ENCODE measurements around the gene TMEM134.
"Not testable (repeated sequence)": the region's sequence is repeated elsewhere in the genome, so short reads cannot be mapped to it uniquely, and the experiment has no call there.

The TMEM134 gene

DNA sequence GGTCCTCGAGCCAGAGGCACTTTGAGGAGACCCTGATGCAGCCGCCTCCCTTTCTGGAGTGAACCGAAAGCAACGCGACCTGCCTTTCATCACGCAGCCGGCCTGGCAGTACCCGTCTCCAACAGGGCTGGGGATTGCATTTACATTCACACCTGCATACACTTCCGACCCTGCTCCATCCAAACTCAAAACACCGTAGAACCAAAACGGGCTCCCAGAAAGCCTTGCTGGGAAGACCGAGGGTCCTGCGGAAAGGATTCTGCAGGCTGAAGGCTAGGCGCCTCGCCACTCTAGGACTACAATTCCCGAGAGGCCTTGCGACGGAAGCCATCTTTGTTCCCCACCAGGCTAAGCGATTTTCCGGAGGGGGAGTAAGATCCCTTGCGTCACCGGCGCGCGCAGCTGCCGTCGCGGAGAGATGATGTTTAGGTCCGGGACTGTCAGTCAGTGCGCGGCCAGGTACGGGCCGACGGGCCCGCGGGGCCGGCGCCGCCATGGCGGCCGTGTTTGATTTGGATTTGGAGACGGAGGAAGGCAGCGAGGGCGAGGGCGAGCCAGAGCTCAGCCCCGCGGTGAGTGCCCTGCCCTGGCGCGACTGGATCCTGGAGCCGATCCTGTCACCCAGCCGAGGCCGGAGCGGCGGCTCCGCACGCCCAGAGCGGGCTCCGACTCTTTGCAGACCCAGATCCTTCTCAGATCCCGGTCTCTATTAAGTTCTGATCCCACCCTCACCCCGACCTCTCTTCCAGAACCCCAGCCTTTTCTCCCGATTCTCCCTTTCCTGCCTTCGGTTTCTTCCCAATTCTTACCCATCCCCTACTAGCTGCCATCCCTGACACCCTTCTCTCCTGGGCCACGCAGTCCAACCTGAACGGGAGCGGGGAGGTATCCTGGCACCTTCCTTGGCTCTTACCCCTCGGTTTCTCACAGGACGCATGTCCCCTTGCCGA, 40.7 kb downstream of the TMEM134 start, which contains the start of gene RPS6KB2:
Gene RPS6KB2, plus strand, starts transcription at position 443 of the 950 bp plus-strand sequence. Its CDS starts 52 bp downstream, at position 495.
- TF ChIP-seq, protein P1, sequence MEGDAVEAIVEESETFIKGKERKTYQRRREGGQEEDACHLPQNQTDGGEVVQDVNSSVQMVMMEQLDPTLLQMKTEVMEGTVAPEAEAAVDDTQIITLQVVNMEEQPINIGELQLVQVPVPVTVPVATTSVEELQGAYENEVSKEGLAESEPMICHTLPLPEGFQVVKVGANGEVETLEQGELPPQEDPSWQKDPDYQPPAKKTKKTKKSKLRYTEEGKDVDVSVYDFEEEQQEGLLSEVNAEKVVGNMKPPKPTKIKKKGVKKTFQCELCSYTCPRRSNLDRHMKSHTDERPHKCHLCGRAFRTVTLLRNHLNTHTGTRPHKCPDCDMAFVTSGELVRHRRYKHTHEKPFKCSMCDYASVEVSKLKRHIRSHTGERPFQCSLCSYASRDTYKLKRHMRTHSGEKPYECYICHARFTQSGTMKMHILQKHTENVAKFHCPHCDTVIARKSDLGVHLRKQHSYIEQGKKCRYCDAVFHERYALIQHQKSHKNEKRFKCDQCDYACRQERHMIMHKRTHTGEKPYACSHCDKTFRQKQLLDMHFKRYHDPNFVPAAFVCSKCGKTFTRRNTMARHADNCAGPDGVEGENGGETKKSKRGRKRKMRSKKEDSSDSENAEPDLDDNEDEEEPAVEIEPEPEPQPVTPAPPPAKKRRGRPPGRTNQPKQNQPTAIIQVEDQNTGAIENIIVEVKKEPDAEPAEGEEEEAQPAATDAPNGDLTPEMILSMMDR (IDR thresholded peaks at IDR 0.05): no peak
- peak; percentile 99 for DNase-seq
- Mint-ChIP-seq H3K9me3 (no peaks in the 10 kb centered on the region), H3K36me3 (ENCODE audit: low read depth) (peaks cover 9% of the 10 kb centered on the region), H3K4me1 (peaks cover 19% of the 10 kb centered on the region), H3K27me3 (ENCODE audit: low read depth, poor library complexity) (peaks cover 4% of the 10 kb centered on the region), H3K27ac (peak within 1 kb of the TSS; percentile 97), H3K4me3 (peak within 1 kb of the TSS; percentile 96)

DNA sequence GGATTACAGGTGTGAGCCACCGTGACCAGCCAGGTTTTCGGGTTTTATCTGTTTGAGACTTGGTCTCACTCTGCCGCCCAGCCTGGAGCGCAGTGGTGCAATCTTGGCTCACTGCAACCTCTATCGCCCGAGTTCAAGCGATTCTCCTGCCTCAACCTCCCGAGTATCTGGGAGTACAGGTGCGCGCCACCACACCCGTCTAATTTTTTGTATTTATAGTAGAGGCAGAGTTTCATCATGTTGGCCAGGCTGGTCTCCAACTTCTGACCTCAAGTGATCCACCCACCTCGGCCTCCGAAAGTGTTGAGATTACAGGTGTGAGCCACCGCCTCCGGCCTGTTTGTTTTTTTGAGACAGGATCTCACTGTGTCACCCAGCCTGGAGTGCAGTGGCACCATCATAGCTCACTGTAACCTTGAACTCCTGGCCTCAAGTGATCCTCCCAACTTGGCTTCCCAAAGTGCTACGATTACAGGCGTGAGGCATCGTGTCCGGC, 41.6 kb downstream of the TMEM134 start:
- not testable (repeated sequence) for H3K27ac Mint-ChIP-seq; H3K27me3 Mint-ChIP-seq (ENCODE audit: low read depth, poor library complexity); H3K9me3 Mint-ChIP-seq; DNase-seq; H3K36me3 Mint-ChIP-seq (ENCODE audit: low read depth)
- Mint-ChIP-seq H3K4me1 (peaks cover 27% of the 10 kb centered on the region), H3K4me3 (peak overlapping the region; percentile 96)

DNA sequence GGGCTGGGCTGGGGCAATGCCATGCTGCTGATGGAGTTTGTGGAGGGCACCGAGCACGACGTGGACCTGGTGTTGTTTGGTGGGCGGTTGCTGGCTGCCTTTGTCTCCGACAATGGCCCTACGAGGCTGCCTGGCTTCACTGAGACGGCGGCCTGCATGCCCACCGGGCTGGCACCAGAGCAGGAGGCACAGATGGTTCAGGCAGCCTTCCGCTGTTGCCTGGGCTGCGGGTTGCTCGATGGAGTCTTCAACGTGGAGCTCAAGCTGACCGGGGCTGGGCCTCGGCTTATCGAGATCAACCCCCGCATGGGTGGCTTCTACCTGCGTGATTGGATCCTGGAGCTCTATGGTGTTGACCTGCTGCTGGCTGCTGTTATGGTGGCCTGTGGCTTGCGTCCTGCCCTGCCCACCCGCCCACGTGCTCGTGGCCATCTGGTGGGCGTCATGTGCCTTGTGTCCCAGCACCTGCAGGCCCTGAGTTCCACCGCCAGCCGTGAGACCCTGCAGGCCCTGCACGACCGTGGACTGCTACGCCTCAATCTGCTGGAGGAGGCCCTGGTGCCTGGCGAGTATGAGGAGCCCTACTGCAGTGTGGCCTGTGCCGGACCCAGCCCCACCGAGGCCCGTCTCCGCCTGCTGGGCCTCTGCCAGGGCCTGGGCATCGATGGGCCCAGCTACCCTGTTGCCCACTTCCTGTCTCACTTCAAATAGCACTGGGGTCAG, 45.0 kb downstream of the TMEM134 start:
- TF ChIP-seq, protein P1 (IDR thresholded peaks at IDR 0.05): no peak
- Mint-ChIP-seq H3K4me1 (peaks cover 26% of the 10 kb centered on the region), H3K27me3 (ENCODE audit: low read depth, poor library complexity) (peaks cover 15% of the 10 kb centered on the region), H3K27ac (no peak overlapping the region), H3K36me3 (ENCODE audit: low read depth) (no peaks in the 10 kb centered on the region), H3K4me3 (no peak overlapping the region), H3K9me3 (no peaks in the 10 kb centered on the region)
- DNase-seq: no peak

DNA sequence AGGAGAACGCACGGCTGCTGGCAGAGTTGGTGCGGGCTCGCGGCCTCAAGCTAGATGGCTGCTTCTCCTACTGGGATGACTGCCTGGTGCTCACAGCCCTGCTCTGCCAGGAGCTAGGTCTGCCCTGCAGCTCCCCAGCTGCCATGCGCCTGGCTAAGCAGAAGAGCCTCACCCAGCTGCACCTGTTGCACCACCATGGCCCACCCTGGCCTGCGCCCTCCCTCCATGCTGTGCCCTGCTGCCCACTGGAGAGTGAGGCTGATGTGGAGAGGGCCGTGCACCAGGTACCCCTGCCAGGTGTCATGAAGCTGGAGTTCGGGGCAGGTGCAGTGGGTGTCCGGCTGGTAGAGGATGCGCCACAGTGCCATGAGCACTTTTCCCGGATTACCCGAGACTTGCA, 45.6 kb downstream of the TMEM134 start:
- TF ChIP-seq, protein P1 (IDR thresholded peaks at IDR 0.05): no peak
- no peaks in the 10 kb centered on the region for H3K9me3 Mint-ChIP-seq
- H3K4me1 Mint-ChIP-seq: peaks cover 23% of the 10 kb centered on the region
- H3K27me3 Mint-ChIP-seq (ENCODE audit: low read depth, poor library complexity): peaks cover 15% of the 10 kb centered on the region
- H3K36me3 Mint-ChIP-seq (ENCODE audit: low read depth): no peaks in the 10 kb centered on the region
- no peak overlapping the region for H3K4me3 Mint-ChIP-seq
- no peak overlapping the region for H3K27ac Mint-ChIP-seq
- DNase-seq: no peak

DNA sequence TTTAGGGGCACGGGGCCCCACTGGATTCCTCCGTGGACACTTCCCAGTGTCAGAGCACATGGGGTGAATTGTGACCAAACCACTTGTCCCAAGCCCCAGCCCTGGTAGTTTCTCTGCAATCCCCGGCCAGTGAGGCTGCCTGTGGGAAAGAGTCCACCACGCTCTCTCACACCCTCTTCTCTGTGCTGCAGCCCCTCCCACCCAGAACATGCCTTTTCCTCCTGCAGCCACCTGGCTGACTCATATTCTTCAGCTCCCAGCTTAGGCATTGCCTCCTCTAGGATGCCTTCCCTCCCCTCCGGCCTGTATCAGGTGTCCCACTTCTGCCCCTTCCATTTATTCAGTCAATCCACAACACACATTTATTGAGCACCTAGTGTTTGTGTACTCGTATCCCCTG, 46.2 kb downstream of the TMEM134 start:
- TF ChIP-seq, protein P1 (IDR thresholded peaks at IDR 0.05): no peak
- Mint-ChIP-seq H3K4me3 (no peak overlapping the region), H3K27me3 (ENCODE audit: low read depth, poor library complexity) (peaks cover 15% of the 10 kb centered on the region), H3K9me3 (no peaks in the 10 kb centered on the region), H3K27ac (no peak overlapping the region), H3K36me3 (ENCODE audit: low read depth) (no peaks in the 10 kb centered on the region), H3K4me1 (peaks cover 19% of the 10 kb centered on the region)
- no peak for DNase-seq

DNA sequence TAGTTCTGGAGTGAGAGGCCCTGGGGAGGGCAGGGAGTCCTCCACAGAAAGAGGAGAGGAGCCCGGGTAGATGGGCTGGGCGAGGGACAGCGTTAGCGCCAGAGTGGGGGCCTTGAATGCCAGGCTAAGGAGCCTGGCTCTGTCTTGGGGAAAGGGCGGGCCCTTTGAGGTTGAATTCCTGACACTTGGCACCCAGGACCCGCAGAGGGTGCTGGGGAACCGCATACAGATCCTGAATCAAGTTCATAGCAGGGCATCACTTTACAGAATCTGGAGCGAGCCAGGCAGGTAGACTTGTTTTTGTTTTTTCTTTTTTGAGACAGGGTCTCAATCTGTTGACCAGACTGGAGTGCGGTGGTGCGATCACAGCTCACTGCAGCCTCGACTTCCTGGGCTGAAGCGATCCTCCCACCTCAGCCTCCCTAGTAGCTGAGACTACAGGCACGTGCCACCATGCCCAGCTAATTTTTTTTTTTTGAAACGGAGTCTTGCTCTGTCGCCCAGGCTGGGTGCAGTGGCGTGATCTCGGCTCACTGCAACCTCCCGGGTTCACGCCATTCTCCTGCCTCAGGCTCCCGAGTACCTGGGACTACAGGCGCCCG, 47.5 kb downstream of the TMEM134 start:
- TF ChIP-seq, protein P1 (IDR thresholded peaks at IDR 0.05): no peak
- no peaks in the 10 kb centered on the region for H3K36me3 Mint-ChIP-seq (ENCODE audit: low read depth)
- H3K9me3 Mint-ChIP-seq: no peaks in the 10 kb centered on the region
- DNase-seq: no peak
- no peak overlapping the region for H3K27ac Mint-ChIP-seq
- peaks cover 23% of the 10 kb centered on the region for H3K27me3 Mint-ChIP-seq (ENCODE audit: low read depth, poor library complexity)
- H3K4me3 Mint-ChIP-seq: peak overlapping the region; percentile 67
- H3K4me1 Mint-ChIP-seq: peaks cover 19% of the 10 kb centered on the region
